Measurements from ENCODE around the gene ERFE.

GRCh38 chr2:238190445-238190844 is 31.7 kb downstream of the ERFE start:
- no peak for TF ChIP-seq POLR2A (IDR thresholded peaks at IDR 0.05; ENCODE audit: low read length)
- no peak for TF ChIP-seq GATA1 (IDR thresholded peaks at IDR 0.05; ENCODE audit: low read depth, low read length)
